ENCODE results near the gene CNTN5. TPM values are rescaled to one million over a fixed set of nuclear protein-coding genes. Genes with fewer than 3 reads are reported as not detected.
A peak's percentile ranks its signal among the peaks of the same experiment; 100 is the strongest.

Gene CNTN5
- total RNA-seq, 2 donors from 2014 or later, result 0.85 to 4.2 TPM

- no peak for DNase-seq (ENCODE audit: low spot score)
- Histone ChIP-seq H3K36me3 (no peaks in the 10 kb centered on the region), H3K27ac (peak overlapping the region in 1 of 2 donors; percentile 1), H3K9me3 (no peaks in the 10 kb centered on the region), H3K4me1 (ENCODE audit: control insufficient read depth in 1 of 2, low read depth in 2 of 2) (peaks cover 0 to 3% of the 10 kb centered on the region in 2 donors), H3K4me3 (no peak overlapping the region), H3K27me3 (replicated peaks; ENCODE audit: insufficient read depth) (no peaks in the 10 kb centered on the region)
- TF ChIP-seq CTCF (IDR thresholded peaks at IDR 0.05), result no peak
- no peak for ATAC-seq (ENCODE audit: insufficient number of reproducible peaks, low FRiP score, low read depth)
Measured at GRCh38 chr11:99571094-99571493, 550.3 kb downstream of the CNTN5 start.

- DNase-seq (ENCODE audit: low spot score) (no peak), ATAC-seq (ENCODE audit: insufficient number of reproducible peaks, low FRiP score, low read depth) (no peak)
- H3K27ac ChIP-seq, result no peak overlapping the region
- no peak overlapping the region for H3K4me3 ChIP-seq
- no peaks in the 10 kb centered on the region for H3K36me3 ChIP-seq
- no peak for TF ChIP-seq CTCF (IDR thresholded peaks at IDR 0.05)
- H3K9me3 ChIP-seq, result no peaks in the 10 kb centered on the region
- H3K27me3 ChIP-seq (replicated peaks; ENCODE audit: insufficient read depth), result no peaks in the 10 kb centered on the region
- no peaks in the 10 kb centered on the region for H3K4me1 ChIP-seq (ENCODE audit: control insufficient read depth in 1 of 2, low read depth in 2 of 2)
Measured at GRCh38 chr11:99584830-99585229, 564.1 kb downstream of the CNTN5 start.

- no peak for ATAC-seq (ENCODE audit: insufficient number of reproducible peaks, low FRiP score, low read depth)
Measured at GRCh38 chr11:99585606-99586005, 564.9 kb downstream of the CNTN5 start.

GRCh38 chr11:99589771-99590170 lies 569.0 kb downstream of the CNTN5 start:
- TF ChIP-seq CTCF (IDR thresholded peaks at IDR 0.05), result no peak
- no peaks in the 10 kb centered on the region for H3K9me3 ChIP-seq
- H3K27me3 ChIP-seq (replicated peaks; ENCODE audit: insufficient read depth), result no peaks in the 10 kb centered on the region
- no peaks in the 10 kb centered on the region for H3K36me3 ChIP-seq
- ATAC-seq (ENCODE audit: insufficient number of reproducible peaks, low FRiP score, low read depth) (no peak), DNase-seq (ENCODE audit: low spot score) (no peak)
- no peak overlapping the region for H3K4me3 ChIP-seq
- H3K4me1 ChIP-seq (ENCODE audit: control insufficient read depth in 1 of 2, low read depth in 2 of 2), result peaks cover 0 to 21% of the 10 kb centered on the region in 2 donors
- H3K27ac ChIP-seq, result no peak overlapping the region

More at GRCh38 chr11:99585606-99586005, 564.9 kb downstream of the CNTN5 start:
- Histone ChIP-seq H3K4me1 (ENCODE audit: control insufficient read depth in 1 of 2, low read depth in 2 of 2) (no peaks in the 10 kb centered on the region), H3K9me3 (no peaks in the 10 kb centered on the region), H3K36me3 (no peaks in the 10 kb centered on the region), H3K4me3 (no peak overlapping the region), H3K27me3 (replicated peaks; ENCODE audit: insufficient read depth) (no peaks in the 10 kb centered on the region), H3K27ac (no peak overlapping the region)
- DNase-seq (ENCODE audit: low spot score), result no peak
- TF ChIP-seq CTCF (IDR thresholded peaks at IDR 0.05), result no peak

GRCh38 chr11:99592266-99592665 lies 571.5 kb downstream of the CNTN5 start:
- no peaks in the 10 kb centered on the region for H3K9me3 ChIP-seq
- H3K27me3 ChIP-seq (replicated peaks; ENCODE audit: insufficient read depth), result no peaks in the 10 kb centered on the region
- no peak for ATAC-seq (ENCODE audit: insufficient number of reproducible peaks, low FRiP score, low read depth)
- no peak for DNase-seq (ENCODE audit: low spot score)
- no peak for TF ChIP-seq CTCF (IDR thresholded peaks at IDR 0.05)
- no peaks in the 10 kb centered on the region for H3K36me3 ChIP-seq
- H3K27ac ChIP-seq, result no peak overlapping the region
- H3K4me1 ChIP-seq (ENCODE audit: control insufficient read depth in 1 of 2, low read depth in 2 of 2), result peaks cover 0 to 31% of the 10 kb centered on the region in 2 donors
- no peak overlapping the region for H3K4me3 ChIP-seq

Measured in thoracic aorta (tissue), 2 donors.